ENCODE measurements around the gene DHCR7.

DHCR7 gene

DNA sequence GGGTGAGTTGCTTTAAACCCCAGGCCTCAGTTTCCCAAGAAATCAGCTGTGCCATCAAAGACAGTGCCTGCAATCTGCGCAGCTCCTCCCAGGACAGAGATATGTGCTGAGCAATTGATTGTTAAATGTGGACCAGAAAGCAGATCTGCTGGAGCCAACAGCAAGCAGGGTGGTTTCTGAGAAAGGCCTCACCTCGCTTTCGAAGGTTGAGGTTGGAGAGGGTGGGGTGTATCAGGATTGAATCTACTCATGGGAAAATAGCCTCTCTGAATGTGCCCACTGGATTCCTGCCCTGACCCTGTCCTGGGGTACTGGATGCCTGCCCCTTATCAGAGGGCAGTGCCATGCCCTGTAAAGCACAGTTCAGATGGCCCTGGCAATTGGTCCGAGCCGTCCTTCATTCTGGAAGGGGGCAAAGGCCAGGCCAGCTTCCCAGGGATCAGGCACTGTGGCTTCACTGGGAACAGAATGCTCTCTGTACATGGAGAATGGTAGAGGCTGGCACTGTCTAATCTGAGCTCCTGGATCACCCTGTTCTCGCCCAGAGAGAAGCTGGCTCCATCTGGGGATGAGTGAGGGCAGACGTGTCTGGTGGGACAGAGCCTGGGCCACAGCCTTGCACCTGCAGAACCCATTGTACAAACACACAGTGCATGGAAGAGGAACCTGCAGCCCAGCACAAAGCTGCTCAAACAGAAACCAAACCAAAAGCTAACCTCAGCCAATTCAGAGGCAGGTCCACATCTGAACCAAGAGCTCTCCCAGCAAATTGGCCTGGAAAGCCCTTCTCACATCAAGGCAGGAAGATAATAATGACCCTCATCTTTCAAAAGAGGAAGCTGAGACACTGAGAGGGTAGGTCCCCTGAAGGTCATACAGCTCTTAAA is 15.2 kb downstream of the DHCR7 start:
- TF ChIP-seq, protein P1, sequence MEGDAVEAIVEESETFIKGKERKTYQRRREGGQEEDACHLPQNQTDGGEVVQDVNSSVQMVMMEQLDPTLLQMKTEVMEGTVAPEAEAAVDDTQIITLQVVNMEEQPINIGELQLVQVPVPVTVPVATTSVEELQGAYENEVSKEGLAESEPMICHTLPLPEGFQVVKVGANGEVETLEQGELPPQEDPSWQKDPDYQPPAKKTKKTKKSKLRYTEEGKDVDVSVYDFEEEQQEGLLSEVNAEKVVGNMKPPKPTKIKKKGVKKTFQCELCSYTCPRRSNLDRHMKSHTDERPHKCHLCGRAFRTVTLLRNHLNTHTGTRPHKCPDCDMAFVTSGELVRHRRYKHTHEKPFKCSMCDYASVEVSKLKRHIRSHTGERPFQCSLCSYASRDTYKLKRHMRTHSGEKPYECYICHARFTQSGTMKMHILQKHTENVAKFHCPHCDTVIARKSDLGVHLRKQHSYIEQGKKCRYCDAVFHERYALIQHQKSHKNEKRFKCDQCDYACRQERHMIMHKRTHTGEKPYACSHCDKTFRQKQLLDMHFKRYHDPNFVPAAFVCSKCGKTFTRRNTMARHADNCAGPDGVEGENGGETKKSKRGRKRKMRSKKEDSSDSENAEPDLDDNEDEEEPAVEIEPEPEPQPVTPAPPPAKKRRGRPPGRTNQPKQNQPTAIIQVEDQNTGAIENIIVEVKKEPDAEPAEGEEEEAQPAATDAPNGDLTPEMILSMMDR (IDR thresholded peaks at IDR 0.05; ENCODE audit: low read depth, low read length), result no peak

GRCh38 chr11:71431271-71431670 is 16.9 kb downstream of the DHCR7 start:
- TF ChIP-seq, protein P1 (IDR thresholded peaks at IDR 0.05; ENCODE audit: low read depth, low read length), result no peak
- no peak for DNase-seq (ENCODE audit: extremely low read depth, low read depth)

More for the DNA sequence above, 15.2 kb downstream of the DHCR7 start:
- DNase-seq (ENCODE audit: extremely low read depth, low read depth), result no peak

DNA sequence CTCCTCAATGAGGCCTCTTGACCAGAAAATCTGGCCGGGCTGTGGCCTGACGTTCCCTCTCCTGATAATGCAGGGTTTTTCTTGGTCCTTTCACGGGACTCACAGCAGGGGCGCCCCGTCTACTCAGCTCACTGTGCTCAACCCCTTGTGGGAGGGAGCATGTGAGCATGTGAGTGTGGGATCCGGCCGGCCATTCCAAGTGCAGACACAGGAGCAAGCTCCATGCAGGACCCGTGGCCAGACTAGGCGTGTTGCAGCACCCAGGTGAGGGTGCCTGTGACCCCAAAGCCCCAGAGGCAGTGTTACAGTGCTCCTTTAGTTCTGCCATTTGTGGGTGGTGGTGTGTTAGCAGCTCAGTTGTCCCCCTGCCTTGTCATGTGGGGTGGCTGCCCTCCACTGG is 18.0 kb downstream of the DHCR7 start:
- TF ChIP-seq, protein P1 (IDR thresholded peaks at IDR 0.05; ENCODE audit: low read depth, low read length), result no peak
- no peak for DNase-seq (ENCODE audit: extremely low read depth, low read depth)

GRCh38 chr11:71429701-71430100 is 18.5 kb downstream of the DHCR7 start:
- no peak for DNase-seq (ENCODE audit: extremely low read depth, low read depth)
- TF ChIP-seq, protein P1 (IDR thresholded peaks at IDR 0.05; ENCODE audit: low read depth, low read length), result no peak

GRCh38 chr11:71428861-71429435 is 19.2 kb downstream of the DHCR7 start:
- DNase-seq (ENCODE audit: extremely low read depth, low read depth), result no peak
- TF ChIP-seq, protein P1 (IDR thresholded peaks at IDR 0.05; ENCODE audit: low read depth, low read length), result no peak

DNA sequence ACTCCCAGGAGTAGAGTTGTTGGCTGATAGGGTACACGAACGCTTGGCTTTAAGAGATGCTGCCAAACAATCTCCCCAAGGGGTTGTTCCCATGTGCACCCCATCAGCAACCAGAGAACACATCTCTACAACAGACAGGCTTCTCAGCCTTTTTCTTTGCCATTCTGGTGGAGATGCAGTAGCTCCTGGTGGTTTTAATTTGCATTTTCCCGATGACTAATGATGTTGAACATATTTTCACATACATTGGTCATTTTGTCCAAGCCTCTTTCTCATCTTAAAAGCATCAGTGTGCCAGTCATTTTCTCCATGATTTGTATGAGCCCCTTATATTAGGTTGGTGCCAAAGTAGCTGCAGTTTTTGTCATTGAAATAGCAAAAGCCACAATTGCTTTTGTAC is 21.8 kb downstream of the DHCR7 start:
- TF ChIP-seq, protein P1 (IDR thresholded peaks at IDR 0.05; ENCODE audit: low read depth, low read length), result no peak
- no peak for DNase-seq (ENCODE audit: extremely low read depth, low read depth)

DNA sequence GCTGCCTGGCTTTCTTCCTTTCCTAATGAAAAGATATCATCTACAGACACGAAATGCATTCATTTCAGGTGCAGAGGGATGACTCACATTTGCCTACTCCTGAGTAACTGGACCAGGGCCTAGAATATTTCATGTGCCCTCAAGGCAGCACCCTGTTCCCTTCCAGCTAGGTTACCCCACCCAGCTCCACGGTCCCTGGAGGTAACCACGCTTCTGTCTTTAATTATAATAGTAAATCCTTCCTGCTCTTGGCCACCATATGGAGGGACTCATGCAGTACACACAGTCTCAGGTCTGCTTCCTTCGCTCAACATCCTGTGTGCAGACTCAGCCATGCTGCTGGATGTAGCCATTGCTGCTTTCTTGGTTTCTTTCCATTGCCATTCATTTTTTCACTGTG is 22.3 kb downstream of the DHCR7 start:
- TF ChIP-seq, protein P1 (IDR thresholded peaks at IDR 0.05; ENCODE audit: low read depth, low read length), result no peak
- no peak for DNase-seq (ENCODE audit: extremely low read depth, low read depth)

All from AG09319 (cell line).